Hindlimb muscle (tissue), 1 donor: ENCODE measurements around the gene TTC9C. TPM values are rescaled to one million over a fixed set of nuclear protein-coding genes. Genes with fewer than 3 reads are reported as not detected.
"Not testable (repeated sequence)": the region's sequence is repeated elsewhere in the genome, so short reads cannot be mapped to it uniquely, and the experiment has no call there.

Experiments
- DNase-seq: peaks from one replicate; pipeline ENCODE4 v3.0.0-alpha.2; 2013
- polyA plus RNA-seq: library from polyadenylated mRNA; unstranded; fragments of 120-200 nt; gene quantifications from one replicate; pipeline ENCODE4 v1.2.1, GENCODE V29; 2013; ENCODE audit not compliant: insufficient read length

The TTC9C gene, protein sequence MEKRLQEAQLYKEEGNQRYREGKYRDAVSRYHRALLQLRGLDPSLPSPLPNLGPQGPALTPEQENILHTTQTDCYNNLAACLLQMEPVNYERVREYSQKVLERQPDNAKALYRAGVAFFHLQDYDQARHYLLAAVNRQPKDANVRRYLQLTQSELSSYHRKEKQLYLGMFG
- 28.3 TPM for polyA plus RNA-seq

DNA sequence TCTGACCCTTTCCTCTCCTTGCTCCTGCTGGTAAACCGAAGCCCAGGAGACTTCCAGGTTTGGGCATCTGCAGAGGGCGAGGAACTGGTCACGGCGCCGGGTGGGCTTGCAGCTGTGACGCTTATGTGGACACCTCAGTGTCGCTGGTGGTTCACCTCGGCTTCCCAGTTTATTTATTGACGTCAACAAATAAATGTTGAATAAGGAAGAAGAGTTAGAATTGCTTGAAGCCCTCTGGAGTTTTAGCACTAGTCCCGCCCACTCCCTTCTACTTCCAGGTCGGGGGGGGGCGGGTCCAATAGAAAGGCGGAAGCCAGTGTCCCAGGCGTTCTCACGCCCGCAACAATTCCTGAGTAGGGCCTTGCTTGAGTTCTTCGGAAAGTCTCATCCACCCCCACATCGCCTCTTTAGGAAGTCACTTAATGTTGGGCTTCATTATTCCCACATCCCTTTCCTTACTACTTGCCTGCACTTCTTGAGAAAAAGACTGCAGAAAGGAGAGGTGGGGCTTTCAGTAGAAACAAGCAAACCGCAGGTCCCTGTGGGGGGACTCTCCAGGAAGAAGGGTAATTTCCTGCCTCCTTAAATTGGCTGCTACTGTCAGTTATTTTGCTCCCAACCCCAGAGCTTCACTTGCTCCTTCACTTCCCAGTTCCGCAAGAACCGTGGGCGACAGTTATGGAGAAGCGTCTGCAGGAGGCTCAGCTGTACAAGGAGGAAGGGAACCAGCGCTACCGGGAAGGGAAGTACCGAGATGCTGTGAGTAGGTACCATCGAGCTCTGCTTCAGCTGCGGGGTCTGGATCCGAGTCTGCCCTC, at the start of gene TTC9C:
TTC9C (plus strand) TSS at position 316 of the 818 bp plus-strand sequence; CDS start at position 679, 363 bp downstream.
- DNase-seq, result peak; percentile 91

DNA sequence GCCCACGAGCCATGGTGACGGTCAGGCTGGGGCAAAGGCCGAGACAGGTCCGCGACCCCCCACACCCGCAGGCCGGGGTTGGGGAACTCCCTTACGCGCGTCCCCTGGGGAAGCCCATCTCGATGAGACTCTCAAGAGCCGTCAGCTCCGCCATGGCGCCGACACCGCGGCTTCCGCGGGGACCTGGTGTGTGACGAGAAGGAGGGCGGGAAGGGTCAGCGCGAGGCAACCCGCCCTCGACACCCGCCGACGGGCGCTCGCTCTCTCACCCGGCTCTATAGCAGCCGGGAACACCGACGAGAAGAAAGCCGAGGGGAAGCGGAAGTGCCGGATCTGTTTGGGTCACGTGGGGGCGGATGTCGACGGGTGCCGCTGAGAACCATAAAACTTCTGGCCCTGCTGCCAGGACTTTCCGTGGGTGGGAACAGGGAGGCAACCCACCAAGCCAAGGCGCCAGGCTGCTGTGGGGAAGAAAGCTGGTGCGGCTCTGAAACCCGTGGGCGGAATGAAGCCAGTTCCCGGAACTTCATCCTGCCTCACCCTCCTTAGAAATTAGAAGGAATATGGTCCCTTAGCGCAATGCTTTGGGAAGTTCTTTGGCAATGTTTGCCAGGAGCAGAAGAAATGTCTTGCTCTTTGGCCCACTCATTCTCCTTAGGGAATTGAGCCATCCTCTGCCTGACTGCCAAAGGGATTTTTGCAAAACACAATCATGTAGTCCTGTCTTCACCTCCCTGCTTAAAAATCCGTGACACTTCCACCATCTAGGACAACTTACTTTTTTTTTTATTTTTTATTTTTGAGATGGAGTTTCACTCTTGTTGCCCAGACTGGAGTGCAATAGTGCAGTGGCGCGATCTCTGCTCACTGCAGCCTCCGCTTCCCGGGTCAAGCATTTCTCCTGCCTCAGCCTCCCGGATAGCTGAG, 49.3 kb upstream of the TTC9C start, which contains the start of gene UBXN1:
UBXN1 (minus strand) TSS at position 304 of the 927 bp plus-strand sequence; CDS start at position 154, 150 bp downstream.
- DNase-seq, result peak; percentile 93

DNA sequence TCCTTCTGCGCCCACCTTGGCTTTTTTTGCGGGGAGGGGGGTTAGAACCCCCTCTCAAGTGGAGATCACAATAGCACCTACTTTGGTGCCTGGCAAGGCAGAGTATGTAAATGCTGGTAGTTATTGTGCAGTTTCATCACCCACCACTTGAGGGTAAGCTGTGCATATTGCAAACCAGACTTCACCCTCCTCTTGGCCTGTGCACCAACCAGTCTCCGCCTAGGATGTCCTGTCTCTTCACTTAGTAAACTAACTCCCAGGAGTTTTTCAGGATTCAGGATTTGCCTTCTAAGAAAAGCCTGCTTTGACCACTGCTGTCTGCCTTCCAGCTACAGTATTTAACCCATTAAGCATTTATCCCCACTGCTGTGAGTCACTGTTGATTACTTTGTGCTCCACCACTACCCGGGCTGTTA, 47.5 kb upstream of the TTC9C start:
- DNase-seq, result no peak

DNA sequence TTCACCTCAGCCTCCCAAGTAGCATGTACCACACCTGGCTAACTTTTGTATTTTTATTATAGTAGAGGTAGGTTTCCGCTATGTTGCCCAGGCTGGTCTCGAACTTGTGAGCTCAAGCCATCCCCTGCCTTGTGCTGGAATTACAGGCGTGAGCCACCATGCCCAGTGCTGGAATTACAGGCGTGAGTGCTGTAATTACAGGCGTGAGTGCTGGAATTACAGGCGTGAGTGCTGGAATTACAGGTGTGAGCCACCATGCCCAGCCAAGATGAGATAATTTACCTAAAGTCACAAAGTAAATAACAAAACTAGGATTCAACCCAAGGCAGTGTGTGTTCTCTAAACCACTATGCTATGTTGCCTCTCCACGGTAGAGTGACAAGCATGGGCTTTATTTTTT, 45.8 kb upstream of the TTC9C start:
- no peak for DNase-seq

DNA sequence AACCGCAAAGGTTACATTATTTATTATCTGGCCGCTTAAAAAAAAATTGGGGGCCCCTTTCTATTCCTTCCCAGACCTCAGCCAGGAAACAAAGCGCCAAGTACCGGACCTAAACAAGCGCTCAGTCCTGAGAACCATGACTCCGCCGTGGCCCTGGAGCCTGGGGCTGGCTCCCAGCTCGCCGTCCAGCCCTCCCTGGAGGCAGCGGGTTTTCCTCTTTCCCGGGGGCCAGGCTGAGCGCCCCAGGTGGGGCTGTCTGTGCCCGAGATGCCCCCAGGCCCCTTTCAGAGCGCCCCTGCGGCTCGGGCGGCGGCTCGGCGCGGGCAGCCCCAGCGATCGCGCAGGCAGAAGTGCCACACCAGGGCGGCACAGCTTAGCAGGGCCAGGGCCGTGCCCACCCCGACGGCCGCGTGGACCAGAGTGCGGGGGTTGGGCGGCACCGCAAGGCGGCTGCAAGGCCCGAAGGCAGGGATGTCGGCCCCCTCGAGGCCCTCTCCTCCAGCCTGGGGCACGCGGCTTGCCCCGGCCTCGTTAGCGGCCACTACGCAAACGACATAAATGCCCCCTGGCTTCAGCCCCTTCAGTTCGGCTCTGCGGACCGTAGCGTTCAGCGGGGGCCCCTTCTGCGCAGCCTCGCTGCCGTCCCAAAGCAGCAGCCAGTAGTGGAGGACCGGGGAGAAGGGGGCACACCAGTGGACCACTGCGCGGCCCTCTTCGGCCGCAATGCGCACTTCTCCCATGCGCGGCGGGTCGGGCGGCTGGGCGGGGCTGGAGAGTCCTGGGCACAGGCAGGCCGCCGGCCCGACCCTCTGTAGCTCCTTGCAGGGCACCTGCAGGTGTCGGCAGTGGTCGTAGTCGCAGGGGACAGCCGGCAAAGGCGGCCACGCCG, 40.5 kb upstream of the TTC9C start:
- no peak for DNase-seq

DNA sequence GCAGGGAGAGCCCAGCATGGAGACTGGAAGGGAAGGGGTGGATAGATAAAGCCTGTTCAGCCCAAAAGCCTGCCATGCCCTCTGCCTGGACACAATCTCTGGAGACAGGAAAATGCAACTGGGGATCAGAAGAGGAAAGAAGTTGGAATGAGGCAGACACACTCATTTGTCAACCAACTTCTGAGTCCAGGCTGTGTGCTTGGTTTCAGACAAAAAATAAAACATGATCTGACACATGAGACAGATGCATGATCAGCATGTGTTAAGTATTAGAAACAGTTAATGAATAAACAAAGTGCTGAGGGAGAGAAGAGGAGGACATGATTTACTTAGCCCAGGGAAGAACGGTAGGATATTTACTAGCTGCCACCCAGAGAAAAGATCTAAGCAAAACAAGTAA, 39.8 kb upstream of the TTC9C start:
- no peak for DNase-seq

DNA sequence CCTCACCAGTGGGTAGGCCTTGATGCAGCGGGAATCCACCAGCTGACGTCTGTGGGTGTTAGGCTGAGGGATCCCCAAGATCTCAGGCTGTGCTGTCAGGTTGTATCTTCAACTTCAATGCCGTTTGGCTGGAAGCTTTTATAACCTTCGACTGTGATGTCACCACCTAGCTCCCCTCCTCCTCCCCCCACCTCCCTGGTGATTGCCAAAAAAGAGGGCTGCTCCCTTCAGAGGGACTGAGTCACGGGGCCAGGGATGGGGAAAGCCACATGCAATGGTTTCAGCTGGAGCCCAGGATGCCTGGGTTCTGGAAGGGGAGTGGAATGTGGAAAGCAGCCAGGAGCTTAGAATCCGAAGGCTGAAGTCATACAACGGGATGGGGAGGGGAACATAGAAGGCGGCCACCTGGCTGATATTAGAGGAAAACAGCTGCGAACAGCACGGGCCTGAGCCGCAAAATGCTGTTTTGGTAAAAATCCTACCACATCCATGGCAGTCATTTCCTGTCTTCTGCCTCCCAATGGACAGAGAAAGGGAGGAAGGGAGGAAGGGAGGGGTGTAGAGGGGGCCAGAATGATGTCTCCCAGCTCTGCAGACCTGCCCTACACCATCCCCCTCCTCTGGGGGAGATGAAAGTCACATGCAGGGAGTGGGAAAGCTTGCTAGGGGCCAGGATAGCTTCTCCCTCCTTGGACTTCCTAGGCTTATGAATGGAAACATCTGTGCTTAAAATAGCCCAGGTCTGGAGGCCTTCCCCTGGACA, 38.7 kb upstream of the TTC9C start, which contains the start of gene LRRN4CL:
LRRN4CL (minus strand) TSS at position 110 of the 763 bp plus-strand sequence. CDS start 1,022 bp downstream, outside the sequence.
- peak; percentile 89 for DNase-seq

DNA sequence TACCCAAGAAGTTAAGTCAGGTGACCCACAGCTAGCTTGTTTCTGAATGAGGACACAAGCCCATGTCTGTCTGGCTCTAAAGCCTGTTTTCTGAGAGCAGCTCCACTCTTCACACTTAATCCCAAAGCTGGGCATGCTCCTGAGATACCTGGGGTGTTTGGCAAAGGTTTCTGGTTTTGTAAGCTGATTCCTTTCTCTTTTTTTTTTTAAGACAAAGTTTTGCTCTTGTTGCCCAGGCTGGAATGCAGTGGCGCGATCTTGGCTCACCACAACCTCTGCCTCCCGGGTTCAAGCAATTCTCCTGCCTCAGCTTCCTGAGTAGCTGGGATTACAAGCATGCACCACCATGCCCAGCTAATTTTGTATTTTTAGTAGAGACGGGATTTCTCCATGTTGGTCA, 34.7 kb upstream of the TTC9C start:
- DNase-seq, result not testable (repeated sequence)

DNA sequence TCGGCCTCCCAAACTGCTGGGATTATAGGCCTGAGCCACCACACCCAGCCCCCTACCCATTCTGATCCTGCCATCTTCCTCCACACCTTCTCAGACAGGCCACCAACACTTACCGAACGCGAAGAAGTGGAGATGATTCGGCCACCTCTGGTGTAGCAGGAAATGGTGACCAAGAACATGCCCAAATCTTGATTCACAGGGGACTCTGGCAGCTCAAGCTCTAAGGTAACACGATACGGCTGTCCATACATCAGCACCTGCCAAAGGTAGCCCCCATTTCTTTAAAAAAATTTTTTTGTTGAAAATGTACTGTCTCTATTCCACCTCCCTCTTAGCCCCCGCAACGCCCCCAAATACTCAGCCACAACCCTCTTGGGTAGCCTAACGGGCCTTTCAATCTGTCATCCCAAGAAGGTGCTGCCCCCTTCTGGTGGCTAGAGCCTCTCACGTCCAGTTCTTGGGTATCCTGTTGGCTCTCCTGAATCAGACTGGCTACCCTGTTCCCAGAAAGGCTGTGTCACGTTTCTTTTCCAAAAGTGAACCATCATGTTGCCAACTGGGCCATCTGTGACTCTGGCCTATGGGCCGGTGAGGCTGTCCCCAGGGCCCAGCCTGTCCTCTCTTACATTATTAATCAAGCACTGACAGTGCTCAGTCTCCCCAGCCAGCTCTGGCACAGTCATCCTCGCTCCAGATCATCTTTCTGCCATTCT, 33.7 kb upstream of the TTC9C start:
- DNase-seq, result peak; percentile 80

DNA sequence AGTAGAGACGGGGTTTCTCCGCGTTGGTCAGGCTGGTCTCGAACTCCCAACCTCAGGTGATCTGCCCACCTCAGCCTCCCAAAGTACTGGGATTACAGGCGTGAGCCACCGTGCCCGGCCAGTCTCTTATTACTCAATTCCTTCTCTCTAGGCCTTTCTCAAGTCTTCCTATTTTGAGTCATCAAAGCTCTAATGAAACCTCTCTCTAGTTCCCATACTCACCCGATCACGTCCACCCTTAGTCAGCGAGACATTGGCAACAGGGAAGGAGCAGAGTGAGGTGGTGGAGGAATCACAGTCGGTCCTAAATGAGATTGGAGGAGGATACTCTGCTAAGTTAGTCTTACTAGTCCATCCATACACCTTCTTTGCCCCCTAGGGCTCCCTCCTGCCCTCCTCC, 26.0 kb upstream of the TTC9C start:
- no peak for DNase-seq

DNA sequence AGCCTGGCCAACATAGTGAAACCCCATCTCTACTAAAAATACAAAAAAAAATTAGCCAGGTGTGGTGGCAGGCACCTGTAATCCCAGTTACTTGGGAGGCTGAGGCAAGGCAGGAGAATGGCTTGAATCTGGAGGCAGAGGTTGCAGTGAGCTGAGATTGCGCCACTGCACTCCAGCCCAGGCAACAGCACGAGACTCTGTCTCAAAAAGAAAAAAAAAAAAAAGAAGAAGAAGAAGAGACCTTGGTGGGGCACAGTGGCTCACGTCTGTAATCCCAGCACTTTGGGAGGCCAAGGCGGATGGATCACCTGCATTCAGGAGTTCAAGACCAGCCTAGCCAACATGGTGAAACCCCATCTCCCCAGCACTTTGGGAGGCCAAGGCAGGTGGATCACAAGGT, 24.4 kb upstream of the TTC9C start:
- DNase-seq, result not testable (repeated sequence)

DNA sequence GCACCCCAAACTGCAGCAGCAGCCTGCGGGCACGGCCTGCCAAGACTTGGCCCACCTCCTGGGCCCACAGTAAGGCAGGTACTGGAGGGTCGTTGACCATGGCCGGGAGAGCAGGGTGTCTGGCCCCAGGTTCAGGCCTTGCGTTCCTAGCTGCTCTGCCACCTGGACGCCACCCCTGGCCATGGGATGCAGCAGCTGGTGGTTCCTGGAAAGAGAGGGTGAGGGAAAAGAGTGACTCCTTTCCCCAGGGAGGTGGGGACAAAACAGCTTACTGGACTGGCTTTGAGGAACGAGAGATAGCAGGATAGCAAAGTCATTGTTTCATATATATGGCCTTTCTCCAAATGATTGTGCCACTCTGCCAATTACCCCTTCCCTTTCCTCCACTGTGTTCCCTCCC, 22.9 kb upstream of the TTC9C start:
- no peak for DNase-seq

DNA sequence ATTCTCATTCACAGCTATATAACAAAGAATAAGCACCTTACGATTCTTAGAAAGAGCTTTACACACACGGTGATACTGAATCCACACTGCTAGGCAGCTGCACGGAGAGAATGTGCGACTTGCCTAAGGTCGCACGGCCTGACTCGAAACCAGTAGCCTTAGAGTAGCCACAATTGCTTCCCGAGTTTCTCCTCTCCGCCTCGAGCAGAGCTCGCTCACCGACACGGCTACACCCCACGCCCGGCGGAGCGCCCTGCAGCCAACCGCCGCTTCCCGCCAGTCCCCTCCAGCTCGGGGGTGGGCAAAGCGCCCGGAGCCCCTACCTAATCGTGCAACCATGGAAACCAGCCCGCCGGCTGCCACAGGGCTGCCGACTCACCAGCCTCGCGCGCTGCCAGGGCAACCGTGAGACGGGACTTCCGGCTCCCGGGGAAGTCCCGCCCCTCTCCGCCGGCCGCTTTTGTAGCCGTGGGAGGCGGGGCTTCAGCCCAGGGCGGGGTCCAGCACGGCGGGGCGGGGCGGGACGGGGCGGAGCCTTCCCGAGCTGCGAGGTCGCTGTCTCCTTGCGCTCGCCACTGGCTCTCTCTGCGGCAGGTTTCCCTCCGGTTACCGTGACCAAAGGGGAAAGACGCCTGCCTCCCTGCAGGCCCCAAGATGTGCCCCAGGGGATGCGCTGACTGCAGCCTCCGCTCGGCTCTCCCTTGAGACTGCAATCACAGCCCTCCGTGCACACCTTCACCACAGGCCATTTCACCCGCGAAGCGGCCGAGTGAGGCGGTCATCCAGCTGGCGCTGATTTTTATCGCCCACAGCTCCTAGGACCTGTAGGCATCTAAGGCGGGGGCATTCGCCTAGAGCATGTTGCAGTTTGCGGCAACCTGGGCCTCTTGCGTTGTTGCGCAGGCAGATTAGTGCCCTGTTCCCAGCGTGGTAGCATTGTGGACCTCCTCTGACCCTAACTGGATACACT, 22.1 kb upstream of the TTC9C start:
- DNase-seq, result peak; percentile 90

DNA sequence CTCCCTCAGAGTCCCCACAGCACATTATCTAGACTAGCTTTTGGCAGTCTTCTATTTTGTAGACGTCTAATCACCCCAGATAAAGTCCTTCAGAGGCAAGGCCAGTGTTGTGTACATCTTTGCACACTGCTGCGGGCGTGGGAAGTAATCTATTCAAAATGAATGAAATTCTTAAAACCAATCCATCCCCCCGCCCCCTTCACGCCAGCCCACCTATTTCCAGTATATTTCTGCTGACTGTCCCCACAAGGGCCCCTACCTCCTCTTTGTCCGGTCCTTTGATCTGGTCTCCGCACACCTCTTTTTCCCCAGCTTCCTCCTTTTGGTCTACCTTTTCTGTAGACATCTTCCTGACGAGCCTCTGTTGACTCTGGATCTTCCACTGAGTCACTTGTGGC, 21.4 kb upstream of the TTC9C start:
- DNase-seq, result no peak

DNA sequence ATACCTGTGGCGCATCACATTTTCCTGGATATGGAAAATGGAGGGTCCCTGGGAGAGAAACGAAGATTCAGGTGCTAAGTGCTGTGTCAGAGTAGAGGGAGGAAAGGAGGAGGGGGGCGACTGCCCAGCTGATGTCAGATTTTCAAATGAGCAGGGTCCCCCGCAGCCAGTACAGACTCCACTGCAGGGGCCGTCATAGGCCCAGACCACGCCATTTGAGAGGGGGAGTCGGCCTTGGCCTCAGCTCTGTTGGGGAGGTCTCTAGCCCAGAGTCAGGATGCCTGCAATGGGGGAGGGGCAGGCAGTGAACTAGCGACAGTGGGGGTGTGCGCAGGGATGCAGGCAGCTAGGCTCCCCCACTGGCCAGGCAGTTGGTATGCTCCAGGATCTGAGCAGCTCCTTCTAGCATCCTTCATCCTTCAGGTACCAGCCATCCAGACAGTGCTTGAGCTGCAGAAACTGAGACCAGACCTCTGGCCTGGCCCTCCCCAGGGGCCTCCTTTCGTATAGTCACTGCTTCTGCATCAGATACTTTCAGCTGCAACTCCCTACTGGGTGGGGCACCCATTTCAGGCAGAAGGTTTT, 20.9 kb upstream of the TTC9C start, which contains the start of the genes BSCL2 and GNG3:
BSCL2 (minus strand) TSS at position 148 of the 585 bp plus-strand sequence. CDS start 229 bp downstream, outside the sequence.
GNG3 (plus strand) TSS at position 400 of the 585 bp plus-strand sequence. CDS start 620 bp downstream, outside the sequence.
- no peak for DNase-seq

DNA sequence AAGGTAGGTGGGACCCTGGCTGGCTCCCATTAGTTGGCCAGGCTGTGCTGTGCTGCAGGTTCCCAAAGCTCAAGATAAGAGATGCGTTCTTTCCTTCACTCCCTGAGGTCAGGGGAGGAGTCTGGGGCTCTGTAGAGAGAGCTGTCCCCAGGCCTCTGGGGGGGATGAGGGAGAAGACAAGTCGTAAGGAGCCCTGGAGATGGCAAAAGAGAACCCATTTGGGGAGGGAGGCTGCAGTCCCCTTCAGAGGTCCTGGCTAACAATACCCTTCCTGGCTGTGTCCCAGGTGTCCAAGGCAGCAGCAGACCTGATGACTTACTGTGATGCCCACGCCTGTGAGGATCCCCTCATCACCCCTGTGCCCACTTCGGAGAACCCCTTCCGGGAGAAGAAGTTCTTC, 19.9 kb upstream of the TTC9C start:
- DNase-seq, result no peak

DNA sequence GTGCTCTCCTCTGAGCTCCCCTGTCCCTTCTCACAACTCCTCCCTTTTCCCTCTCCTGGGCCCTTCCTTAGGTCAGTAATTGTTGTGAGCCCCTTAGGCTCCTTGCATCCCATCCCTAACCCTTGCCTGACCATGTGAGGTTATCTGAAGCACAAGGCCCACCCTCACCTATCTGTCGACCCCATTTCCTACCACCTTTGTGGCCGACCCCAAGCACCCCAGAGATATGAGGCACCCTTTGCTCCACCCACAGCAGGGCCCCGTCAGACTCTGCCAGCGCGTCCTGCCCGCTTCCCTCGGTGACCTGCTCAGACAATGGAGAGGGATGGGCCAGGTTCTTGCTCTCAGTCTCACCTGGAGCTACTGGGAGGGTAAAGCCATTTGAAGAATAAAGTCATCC, 19.5 kb upstream of the TTC9C start:
- DNase-seq, result no peak
